GM13977 (cell line): Measurements from ENCODE around the gene DPEP1.

ENCODE experiments used
- DNase-seq: peaks from one replicate; pipeline ENCODE4 v3.0.0; 2012; ENCODE audit warnings: low spot score
- in situ Hi-C: fragments of 300-500 bp; cut with MboI; formaldehyde crosslinking; loops from one replicate; pipeline ENCODE4 v1.12.0; 2022; ENCODE audit warnings: low sequenced_read_pairs, low pct_unique_long_range_greater_than_20kb, mixed read lengths, inconsistent platforms; ENCODE audit not compliant: unreplicated experiment
- TF ChIP-seq, protein P1 (sequence below): IDR thresholded peaks from 2 replicates; pipeline ENCODE4 v1.5.1; 2012; ENCODE audit warnings: mild to moderate bottlenecking, control low read depth; ENCODE audit not compliant: insufficient read depth; ENCODE audit errors: extremely low read depth, missing control alignments

Gene DPEP1

DNA sequence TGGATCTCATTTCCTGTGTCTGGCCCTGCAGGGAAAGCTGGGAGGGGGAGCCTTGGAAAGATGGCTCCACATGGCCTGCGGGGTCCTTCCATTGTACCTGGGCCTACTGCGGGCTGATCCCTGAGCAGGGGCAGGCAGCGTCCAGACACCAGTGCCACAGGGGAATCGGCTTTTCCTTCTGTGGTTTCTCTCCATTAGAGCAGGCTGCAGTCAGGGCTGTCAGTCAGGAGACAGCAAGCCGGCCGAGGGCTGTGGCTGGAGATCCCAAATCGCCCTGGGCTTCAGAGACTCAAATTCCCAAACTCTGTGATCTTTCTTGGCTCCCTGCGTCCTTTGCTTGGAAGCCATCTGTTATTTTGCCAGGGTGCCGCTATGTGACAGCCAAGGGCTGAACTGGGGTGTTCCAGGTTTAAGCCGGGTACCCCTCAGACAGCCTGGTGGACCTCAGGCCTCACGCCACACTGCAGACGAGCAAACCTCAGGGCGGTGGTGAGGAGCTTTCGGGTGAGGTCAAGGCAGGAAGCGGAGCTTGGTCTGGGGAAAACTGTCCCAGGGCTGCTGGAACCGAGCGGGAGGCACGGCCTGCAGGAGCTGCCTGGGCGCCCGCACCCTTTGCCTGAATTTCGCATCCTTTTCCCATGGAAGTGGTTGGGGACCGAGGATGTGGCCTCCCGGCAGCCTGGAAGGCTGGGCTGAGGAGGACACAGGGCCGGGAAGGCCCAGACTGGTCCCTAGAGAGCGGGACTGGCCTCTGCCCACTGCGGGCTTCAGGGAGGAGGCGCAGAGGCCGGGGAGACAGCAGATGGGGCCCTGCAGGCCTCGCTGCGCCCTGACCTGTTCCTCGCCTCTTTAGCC lies 39.4 kb upstream of the DPEP1 start:
- DNase-seq: no peak

DNA sequence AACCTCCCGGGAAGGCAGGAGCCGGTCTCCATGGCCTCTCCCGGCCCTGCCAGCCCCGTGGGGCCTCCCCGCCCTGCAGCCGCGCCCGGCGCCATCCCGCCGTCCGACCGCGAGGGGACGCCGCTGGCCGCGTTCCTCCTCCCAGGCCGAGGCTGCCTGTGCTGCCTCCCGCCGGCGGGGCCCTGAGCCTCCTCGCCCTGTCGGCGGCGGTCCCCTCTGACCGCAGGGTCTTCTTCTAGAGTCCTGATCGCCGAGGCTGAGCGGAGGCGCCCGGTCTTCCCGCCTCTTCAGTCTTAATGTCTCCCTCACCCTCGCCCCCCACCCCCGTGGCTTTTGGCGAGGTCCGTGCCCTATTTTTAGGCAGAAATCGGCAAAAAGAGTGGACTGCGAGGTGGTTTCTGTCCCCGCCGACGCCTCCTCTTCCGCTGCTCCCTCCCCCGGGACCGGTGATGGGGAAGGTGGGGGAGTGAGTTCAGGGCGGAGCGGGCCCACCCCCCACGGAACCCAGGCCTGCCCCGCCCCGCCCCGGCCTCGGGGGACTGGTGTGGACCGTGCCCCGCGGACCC lies 38.7 kb upstream of the DPEP1 start:
- TF ChIP-seq, protein P1, sequence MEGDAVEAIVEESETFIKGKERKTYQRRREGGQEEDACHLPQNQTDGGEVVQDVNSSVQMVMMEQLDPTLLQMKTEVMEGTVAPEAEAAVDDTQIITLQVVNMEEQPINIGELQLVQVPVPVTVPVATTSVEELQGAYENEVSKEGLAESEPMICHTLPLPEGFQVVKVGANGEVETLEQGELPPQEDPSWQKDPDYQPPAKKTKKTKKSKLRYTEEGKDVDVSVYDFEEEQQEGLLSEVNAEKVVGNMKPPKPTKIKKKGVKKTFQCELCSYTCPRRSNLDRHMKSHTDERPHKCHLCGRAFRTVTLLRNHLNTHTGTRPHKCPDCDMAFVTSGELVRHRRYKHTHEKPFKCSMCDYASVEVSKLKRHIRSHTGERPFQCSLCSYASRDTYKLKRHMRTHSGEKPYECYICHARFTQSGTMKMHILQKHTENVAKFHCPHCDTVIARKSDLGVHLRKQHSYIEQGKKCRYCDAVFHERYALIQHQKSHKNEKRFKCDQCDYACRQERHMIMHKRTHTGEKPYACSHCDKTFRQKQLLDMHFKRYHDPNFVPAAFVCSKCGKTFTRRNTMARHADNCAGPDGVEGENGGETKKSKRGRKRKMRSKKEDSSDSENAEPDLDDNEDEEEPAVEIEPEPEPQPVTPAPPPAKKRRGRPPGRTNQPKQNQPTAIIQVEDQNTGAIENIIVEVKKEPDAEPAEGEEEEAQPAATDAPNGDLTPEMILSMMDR: peak; percentile 96
- in situ Hi-C loops: no loop called here
- peak; percentile 94 for DNase-seq

More for the DNA sequence above, 39.4 kb upstream of the DPEP1 start:
- TF ChIP-seq, protein P1: no peak
- in situ Hi-C loops: no loop called here

DNA sequence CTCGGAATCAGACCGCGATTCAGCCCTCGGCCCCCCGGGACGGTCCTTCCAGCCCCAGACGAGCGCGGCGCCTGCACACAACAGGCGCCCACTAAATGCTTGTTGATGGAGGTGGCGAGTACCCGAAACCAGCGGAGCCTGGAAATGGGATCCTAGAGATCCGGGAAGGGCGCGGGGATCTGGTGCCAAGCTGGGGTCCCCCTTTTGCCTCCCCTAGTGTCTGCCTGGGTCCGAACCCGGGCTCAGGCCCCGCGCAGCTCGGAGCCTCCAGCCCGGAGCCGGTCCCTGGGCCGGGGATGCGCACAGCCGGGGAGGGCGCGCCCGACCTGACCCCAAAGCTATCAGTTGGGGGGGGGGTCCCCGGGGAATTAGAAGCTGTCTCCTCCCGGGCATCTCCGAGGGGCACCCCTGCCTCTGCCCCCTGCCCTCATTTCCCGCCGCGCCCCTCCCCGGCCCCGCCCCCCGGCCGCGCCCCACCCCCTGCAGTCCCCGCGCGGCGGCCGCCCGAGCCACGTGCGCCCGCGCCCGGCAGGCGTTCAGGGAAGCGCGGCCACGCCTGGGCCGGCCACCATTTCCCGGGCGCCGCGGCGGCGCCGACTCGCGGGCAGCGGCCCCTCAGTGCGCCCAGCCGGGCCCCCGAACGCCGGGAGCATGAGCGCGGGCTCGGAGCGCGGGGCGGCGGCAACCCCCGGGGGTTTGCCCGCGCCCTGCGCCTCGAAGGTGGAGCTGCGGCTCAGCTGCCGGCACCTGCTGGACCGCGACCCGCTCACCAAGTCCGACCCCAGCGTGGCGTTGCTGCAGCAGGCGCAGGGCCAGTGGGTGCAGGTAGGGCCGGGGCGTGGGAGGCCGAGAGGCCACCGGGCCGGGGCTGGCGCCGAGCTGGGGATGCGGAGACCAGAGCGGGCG lies 37.9 kb upstream of the DPEP1 start, which contains the start of gene CPNE7:
Gene CPNE7, plus strand, starts transcription at position 512 of the 906 bp plus-strand sequence. Its CDS starts 140 bp downstream, at position 652.
- in situ Hi-C loops: no loop called here
- TF ChIP-seq, protein P1: no peak
- DNase-seq: peak; percentile 86

DNA sequence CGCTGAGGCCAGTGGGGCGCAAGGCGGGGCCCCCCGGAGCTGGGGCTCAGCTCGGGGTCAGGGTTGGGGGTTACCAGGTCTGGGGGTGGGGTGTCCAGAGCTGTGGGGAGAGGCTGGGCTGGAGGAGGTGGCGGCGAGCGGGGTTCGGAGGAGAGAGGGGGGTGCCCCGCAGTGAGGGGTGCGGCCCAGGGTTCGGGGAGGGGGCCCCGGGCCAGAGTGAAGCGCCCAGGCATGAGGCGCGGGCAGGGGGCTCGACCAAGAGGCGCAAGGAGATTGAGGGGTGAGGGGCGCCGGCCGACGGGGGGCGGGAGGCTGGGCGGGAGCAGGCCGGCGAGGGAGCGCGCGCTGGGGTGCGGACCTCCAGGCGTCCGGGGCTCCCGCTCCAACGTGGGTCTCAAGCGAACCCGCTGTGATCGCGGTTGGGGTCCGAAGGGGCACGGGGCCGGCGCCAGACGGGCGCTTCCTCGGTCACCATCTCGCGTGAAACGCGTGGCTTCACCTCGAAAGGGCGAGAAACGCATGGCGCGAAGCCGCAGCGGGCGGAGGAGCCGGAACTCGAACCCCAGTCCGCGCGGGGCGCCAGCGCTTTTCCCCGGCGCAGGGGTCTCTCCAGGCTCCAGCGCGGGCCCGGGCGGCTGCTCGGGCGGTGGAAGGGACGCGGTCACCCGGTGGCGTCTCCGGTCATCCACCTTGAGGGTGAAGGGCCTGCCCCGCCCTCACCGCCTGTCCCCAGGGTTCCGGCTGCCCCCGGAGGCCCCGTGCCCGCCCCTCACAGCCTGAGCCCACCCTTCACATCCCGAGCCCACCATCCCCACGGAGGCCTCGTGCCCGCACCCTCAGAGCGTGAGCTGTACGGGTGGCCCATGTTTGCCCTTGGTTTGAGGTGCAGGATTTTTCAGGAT lies 37.0 kb upstream of the DPEP1 start:
- TF ChIP-seq, protein P1: no peak
- DNase-seq: no peak
- in situ Hi-C loops: no loop called here

DNA sequence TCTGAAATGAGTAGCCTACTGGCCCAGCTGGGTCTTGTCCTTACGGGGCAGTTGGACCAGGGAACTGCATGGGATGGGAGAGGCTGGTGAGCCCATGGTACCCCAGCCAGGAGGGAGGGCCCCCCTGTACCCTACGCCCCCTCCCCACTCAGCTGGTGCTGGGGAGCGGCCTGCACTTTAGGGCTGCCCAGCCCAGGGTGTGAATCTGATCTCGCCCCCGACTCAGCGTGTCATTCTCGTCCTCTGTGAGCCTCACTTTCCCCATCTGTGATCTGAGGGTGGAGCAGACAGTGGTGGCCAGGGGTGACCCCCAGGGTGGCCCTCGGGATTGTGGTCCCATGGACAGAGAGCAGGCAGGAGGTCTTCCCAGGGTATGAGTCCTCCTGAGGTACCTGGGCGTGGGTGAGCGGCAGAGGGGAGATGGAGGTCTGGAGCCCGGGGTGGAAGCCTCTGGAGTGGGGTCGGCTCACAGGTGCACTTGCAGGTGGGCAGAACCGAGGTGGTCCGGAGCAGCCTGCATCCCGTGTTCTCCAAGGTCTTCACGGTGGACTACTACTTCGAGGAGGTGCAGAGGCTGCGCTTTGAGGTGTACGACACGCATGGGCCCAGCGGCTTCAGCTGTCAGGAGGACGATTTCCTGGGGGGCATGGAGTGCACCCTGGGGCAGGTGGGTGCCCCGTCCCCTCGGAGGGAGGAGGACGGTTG lies 36.2 kb upstream of the DPEP1 start:
- no peak for DNase-seq
- in situ Hi-C loops: no loop called here
- TF ChIP-seq, protein P1: no peak
